Coronary artery (tissue), 2 donors: ENCODE results near the gene MAPKAPK2.

Source experiments
- DNase-seq: peaks from one replicate; pipeline ENCODE4 v3.0.0-alpha.2; 2017; ENCODE audit warnings: low spot score
- H3K27ac ChIP-seq, 2 donors: fragments of 200-600 bp; sonication (generic); one replicate each; pipeline ENCODE4 v1.5.1; 2016 to 2019
- H3K4me3 ChIP-seq: fragments of 200-600 bp; sonication (generic); 2 replicates; pipeline ENCODE4 v1.5.1; 2016; ENCODE audit warnings: mild to moderate bottlenecking, moderate library complexity
- TF ChIP-seq, protein P1 (sequence below): fragments of 200-600 bp; sonication (generic); IDR thresholded peaks from one replicate; pipeline ENCODE4 v1.5.1; 2019; ENCODE audit warnings: antibody characterized with exemption

Gene MAPKAPK2

DNA sequence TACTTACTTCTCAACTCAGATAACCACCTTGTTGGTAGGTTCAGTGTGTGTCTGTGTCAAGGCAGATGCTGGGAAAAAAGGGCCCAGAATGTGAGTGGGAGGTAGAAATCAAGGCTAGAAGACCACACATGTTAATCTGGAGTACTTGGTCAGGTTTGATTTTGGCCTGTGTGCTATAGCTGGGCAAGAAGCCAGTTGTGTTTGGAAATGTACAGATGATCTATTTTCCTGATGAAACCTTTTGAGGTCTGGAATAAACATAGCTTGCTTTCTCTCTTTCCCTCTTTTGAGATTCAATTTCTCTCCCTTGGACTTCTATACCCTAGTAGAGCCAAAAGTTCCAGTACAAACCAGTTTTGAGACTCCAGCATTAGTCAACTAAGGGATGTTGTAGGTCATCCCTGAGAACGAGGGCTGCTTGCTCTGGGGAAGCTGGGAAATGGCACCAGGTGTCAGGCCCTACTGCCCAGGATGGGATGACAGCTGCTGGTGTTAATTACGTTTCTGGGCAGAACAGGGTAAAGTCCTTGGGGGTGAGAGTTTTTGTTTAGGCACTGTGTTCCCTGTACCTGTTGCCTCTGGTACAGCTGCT lies 15.8 kb downstream of the MAPKAPK2 start:
- Histone ChIP-seq H3K27ac (peak overlapping the region in 1 of 2 donors; percentile 35), H3K4me3 (no peak overlapping the region)
- TF ChIP-seq, protein P1, sequence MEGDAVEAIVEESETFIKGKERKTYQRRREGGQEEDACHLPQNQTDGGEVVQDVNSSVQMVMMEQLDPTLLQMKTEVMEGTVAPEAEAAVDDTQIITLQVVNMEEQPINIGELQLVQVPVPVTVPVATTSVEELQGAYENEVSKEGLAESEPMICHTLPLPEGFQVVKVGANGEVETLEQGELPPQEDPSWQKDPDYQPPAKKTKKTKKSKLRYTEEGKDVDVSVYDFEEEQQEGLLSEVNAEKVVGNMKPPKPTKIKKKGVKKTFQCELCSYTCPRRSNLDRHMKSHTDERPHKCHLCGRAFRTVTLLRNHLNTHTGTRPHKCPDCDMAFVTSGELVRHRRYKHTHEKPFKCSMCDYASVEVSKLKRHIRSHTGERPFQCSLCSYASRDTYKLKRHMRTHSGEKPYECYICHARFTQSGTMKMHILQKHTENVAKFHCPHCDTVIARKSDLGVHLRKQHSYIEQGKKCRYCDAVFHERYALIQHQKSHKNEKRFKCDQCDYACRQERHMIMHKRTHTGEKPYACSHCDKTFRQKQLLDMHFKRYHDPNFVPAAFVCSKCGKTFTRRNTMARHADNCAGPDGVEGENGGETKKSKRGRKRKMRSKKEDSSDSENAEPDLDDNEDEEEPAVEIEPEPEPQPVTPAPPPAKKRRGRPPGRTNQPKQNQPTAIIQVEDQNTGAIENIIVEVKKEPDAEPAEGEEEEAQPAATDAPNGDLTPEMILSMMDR, result no peak
- no peak for DNase-seq

- H3K27ac ChIP-seq, result no peak overlapping the region
- no peak for DNase-seq
- H3K4me3 ChIP-seq, result no peak overlapping the region
- TF ChIP-seq, protein P1, result no peak
Measured at GRCh38 chr1:206702260-206702659, 17.6 kb downstream of the MAPKAPK2 start.

- Histone ChIP-seq H3K4me3 (no peak overlapping the region), H3K27ac (no peak overlapping the region)
- DNase-seq, result no peak
- TF ChIP-seq, protein P1, result no peak
Measured at GRCh38 chr1:206702803-206703202, 18.1 kb downstream of the MAPKAPK2 start.

DNA sequence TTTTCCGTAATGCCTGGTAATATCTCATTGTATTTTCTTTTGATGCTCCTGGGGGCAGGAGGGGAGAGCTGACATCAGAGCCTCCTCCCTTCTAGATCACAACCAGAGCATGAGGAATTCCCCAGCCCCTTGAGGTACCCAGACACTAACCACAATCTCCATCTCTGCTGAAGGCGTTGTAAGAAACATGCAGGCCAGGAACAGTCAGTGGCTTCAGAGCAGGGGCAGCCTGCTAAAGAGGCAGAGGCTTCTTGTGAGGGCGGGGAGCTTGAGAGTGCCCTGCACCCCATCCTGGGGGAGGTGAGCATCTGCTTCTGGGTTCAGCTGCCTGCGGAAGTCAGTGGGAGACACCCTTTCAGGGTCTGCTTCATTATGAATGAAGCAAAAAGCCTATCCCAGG lies 19.0 kb downstream of the MAPKAPK2 start:
- TF ChIP-seq, protein P1, result no peak
- Histone ChIP-seq H3K27ac (no peak overlapping the region), H3K4me3 (no peak overlapping the region)
- no peak for DNase-seq

GRCh38 chr1:206704226-206704625 lies 19.5 kb downstream of the MAPKAPK2 start:
- DNase-seq, result peak; percentile 52
- TF ChIP-seq, protein P1, result no peak
- no peak overlapping the region for H3K27ac ChIP-seq

DNA sequence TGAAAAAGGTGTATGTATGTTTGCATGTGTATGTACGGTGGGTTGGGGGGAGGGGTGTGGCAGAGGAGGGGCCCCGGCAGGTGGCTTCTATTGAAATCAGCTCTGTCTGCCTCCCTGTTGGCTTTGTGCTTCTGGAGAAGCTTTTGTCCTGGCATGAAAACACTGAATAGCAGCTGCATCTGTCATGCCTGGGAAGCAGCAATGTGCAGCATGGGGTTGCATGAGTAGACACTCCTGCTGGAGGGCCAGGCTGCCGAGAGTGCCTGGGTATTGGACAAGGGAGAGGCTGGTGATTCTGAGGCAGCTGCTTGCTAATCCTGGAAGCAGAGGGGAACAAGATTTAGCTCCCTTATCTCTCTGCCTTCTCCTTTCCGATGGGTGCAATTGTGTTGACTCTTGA lies 20.5 kb downstream of the MAPKAPK2 start:
- Histone ChIP-seq H3K4me3 (peak overlapping the region; percentile 32), H3K27ac (peak overlapping the region; percentile 9 to 84)
- TF ChIP-seq, protein P1, result no peak
- peak; percentile 75 for DNase-seq

More at GRCh38 chr1:206704226-206704625, 19.5 kb downstream of the MAPKAPK2 start:
- no peak overlapping the region for H3K4me3 ChIP-seq

DNA sequence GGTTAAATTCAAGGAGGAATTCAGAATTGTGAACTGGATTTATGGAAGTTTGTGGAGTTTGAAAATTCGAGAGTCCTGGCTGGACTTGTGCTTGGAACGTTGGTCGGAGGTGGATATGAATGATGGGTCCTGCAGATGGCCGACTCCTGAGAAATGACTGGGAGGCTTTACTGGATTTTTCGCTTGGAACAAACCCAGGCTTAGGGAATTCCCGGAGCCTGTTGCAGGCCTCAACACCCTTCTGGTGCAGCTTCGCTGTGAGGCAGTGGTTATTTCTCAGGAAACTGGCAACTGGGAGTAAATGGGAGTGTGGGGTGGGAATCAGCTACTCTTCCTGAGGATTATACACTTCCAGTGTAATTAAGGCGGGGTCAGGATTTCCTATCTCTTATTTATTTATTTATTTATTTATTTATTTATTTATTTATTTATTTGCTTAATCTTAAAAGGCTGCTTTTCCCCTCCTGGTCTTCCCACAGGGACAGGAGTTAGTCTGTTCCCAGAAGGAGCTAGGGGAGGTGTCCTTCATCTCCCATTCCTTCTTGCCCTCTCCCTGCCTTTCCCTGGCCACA lies 21.1 kb downstream of the MAPKAPK2 start:
- Histone ChIP-seq H3K4me3 (peak overlapping the region; percentile 44), H3K27ac (peak overlapping the region; percentile 9 to 84)
- TF ChIP-seq, protein P1, result no peak
- DNase-seq, result no peak
